K562 (cell line): ENCODE measurements around the gene ZNF276. TPM values are rescaled to one million over a fixed set of nuclear protein-coding genes. Genes with fewer than 3 reads are reported as not detected.

Experiments used
- ATF3 ChIP-seq, 2 experiments: fragments of 450-650 bp in 1 of 2; sonication (generic) in 1 of 2; formaldehyde crosslinking in 1 of 2; IDR thresholded peaks in 1 of 2; conservative IDR thresholded peaks in 1 of 2; 2 replicates each; pipeline versions ENCODE4 v1.6.1 to v1.8.1; 2016 to 2023; ENCODE audit warnings: mild to moderate bottlenecking in 2 of 2, moderate library complexity in 2 of 2, inconsistent platforms in 1 of 2, missing genetic modification reagents in 1 of 2
- BRD9 ChIP-seq: fragments of 450-650 bp; IDR thresholded peaks from 2 replicates; pipeline ENCODE4 v1.6.1; 2018; ENCODE audit warnings: low read depth; ENCODE audit not compliant: partially characterized antibody
- CEBPZ ChIP-seq: fragments of 150-350 bp; IDR thresholded peaks from 2 replicates; pipeline ENCODE4 v1.6.1; 2014; ENCODE audit warnings: low read depth, mild to moderate bottlenecking, low read length, borderline replicate concordance
- CHAMP1 ChIP-seq: fragments of 450-650 bp; IDR thresholded peaks from 2 replicates; pipeline ENCODE4 v1.6.1; 2016; ENCODE audit warnings: mild to moderate bottlenecking
- CSDE1 ChIP-seq, 2 experiments: fragments of 450-650 bp; IDR thresholded peaks; 2 replicates each; pipeline ENCODE4 v1.6.1; 2016; ENCODE audit warnings: mild to moderate bottlenecking in 1 of 2
- E2F4 ChIP-seq: sonication (generic); formaldehyde crosslinking; IDR thresholded peaks from 2 replicates; pipeline ENCODE4 v1.8.0; 2022; ENCODE audit warnings: mild to moderate bottlenecking, low read depth, missing genetic modification reagents
- KAT7 ChIP-seq: sonication (generic); formaldehyde crosslinking; IDR thresholded peaks from 2 replicates; pipeline ENCODE4 v1.8.0; 2022; ENCODE audit warnings: missing genetic modification reagents, mild to moderate bottlenecking, borderline replicate concordance
- KHSRP ChIP-seq: fragments of 450-650 bp; IDR thresholded peaks from 2 replicates; pipeline ENCODE4 v1.6.1; 2017
- KLF6 ChIP-seq: fragments of 250-450 bp; sonication (Bioruptor Pico); IDR thresholded peaks from 2 replicates; pipeline ENCODE4 v1.4.0; 2020; ENCODE audit warnings: mild to moderate bottlenecking, moderate library complexity, borderline replicate concordance
- LARP7 ChIP-seq: fragments of 450-650 bp; IDR thresholded peaks from 2 replicates; pipeline ENCODE4 v1.6.1; 2016
- MECOM ChIP-seq: fragments of 250-450 bp; sonication (Bioruptor Pico); IDR thresholded peaks from 2 replicates; pipeline ENCODE4 v1.8.0; 2022; ENCODE audit warnings: inconsistent platforms
- MYBL2 ChIP-seq, 2 experiments: fragments of 450-650 bp in 1 of 2; sonication (generic) in 1 of 2; formaldehyde crosslinking in 1 of 2; IDR thresholded peaks; 2 replicates each; pipeline versions ENCODE4 v1.6.1 to v1.8.1; 2017 to 2022; ENCODE audit warnings: borderline replicate concordance in 1 of 2, inconsistent platforms in 1 of 2, low read depth in 1 of 2, mild to moderate bottlenecking in 1 of 2, missing genetic modification reagents in 1 of 2, moderate library complexity in 1 of 2
- NFATC3 ChIP-seq: fragments of 450-650 bp; IDR thresholded peaks from 2 replicates; pipeline ENCODE4 v1.6.1; 2017; ENCODE audit warnings: mild to moderate bottlenecking
- NR2C2 ChIP-seq, 2 experiments: fragments of 200-800 bp in 1 of 2; sonication (Bioruptor generic) in 1 of 2; sonication (generic) in 1 of 2; formaldehyde crosslinking in 1 of 2; IDR thresholded peaks; 2 replicates each; pipeline versions ENCODE4 v1.6.1 to v1.8.0; 2016 to 2022; ENCODE audit warnings: mild to moderate bottlenecking in 1 of 2, missing compliant biosample characterization in 1 of 2, missing genetic modification characterization in 1 of 2, missing genetic modification reagents in 1 of 2
- PHF8 ChIP-seq: fragments of 200-600 bp; sonication (generic); IDR thresholded peaks from 2 replicates; pipeline ENCODE4 v1.6.1; 2012; ENCODE audit warnings: mixed run types, mild to moderate bottlenecking, inconsistent platforms, low read length, moderate library complexity, borderline replicate concordance
- STAT5A ChIP-seq: IDR thresholded peaks from 2 replicates; pipeline ENCODE4 v1.6.1; 2012; ENCODE audit warnings: low read length, inconsistent platforms, borderline replicate concordance
- ZNF384 ChIP-seq: IDR thresholded peaks from 2 replicates; pipeline ENCODE4 v1.6.1; 2012; ENCODE audit warnings: low read depth, low read length, improper control_type of control experiment
- polyA plus RNA-seq, 8 experiments: library from polyadenylated mRNA; depleted of rRNA in 4 of 8; stranded (reverse) in 5 of 8; unstranded in 3 of 8; fragments of >200 nt; fragmentation: Nextera tagmentation in 2 of 8; fragmentation: Illumina TruSeq in 1 of 8; extraction: Ambion mirVana in 2 of 8; extraction: Trizol in 1 of 8; gene quantifications; 2 replicates each; pipeline versions ENCODE4 v1.2.1 to v1.2.3, GENCODE V29; 2011 to 2014; ENCODE audit warnings: inconsistent platforms in 1 of 8, missing spikeins in 1 of 8
- total RNA-seq, 7 experiments: library from RNA; depleted of rRNA in 6 of 7; stranded (reverse); fragments of >200 nt in 6 of 7; fragmentation: Illumina TruSeq in 2 of 7; extraction: Trizol in 2 of 7; gene quantifications; 2 replicates each; pipeline versions ENCODE4 v1.2.1 to v1.2.3, GENCODE V29; 2011 to 2021; ENCODE audit warnings: low replicate concordance in 1 of 7

ZNF276 gene
- total and polyA plus RNA-seq, 9 of the 15 experiments (the other 6 are each of a cell fraction or from before 2014, with no cell fraction given), result 0.49 to 43.9 (median 15.8) TPM

GRCh38 chr16:89700649-89701424 is 20.5 kb upstream of the ZNF276 start (continued):
- 0 out of 2 replicates have a peak, but pooled peaks have one; percentile 40 for TF ChIP-seq KAT7 (CRISPR knock-in tag)
- TF ChIP-seq NR2C2 (CRISPR knock-in tag; IDR thresholded peaks at IDR 0.05), result no peak; the same call in 1 of the 2 replicates
- TF ChIP-seq NR2C2 (tag; IDR thresholded peaks at IDR 0.05), result no peak
- no peak for TF ChIP-seq STAT5A
- TF ChIP-seq MYBL2 (IDR thresholded peaks at IDR 0.05; ENCODE audit: low read depth), result no peak
- TF ChIP-seq MYBL2 (CRISPR knock-in tag; IDR thresholded peaks at IDR 0.05; ENCODE audit: borderline replicate concordance), result 0 out of 2 replicates have a peak, but pooled peaks have one; percentile 53
- TF ChIP-seq E2F4 (CRISPR knock-in tag), result no peak
- no peak for TF ChIP-seq CSDE1 (IDR thresholded peaks at IDR 0.05)
- no peak for TF ChIP-seq BRD9
- no peak for TF ChIP-seq CEBPZ
- TF ChIP-seq CHAMP1, result no peak
- no peak for TF ChIP-seq KLF6 (CRISPR knock-in tag)
- TF ChIP-seq ZNF384, result no peak
- no peak for TF ChIP-seq PHF8
- TF ChIP-seq LARP7, result no peak
- no peak for TF ChIP-seq ATF3 (IDR thresholded peaks at IDR 0.05)
- no peak for TF ChIP-seq ATF3 (CRISPR knock-in tag; conservative IDR thresholded peaks at IDR 0.05)
- no peak for TF ChIP-seq KHSRP
- no peak for TF ChIP-seq MECOM (CRISPR knock-in tag)
- peak; percentile 99 for TF ChIP-seq NFATC3
